GF-D8 (cell line): ENCODE data around the gene SCAPER.
A peak's percentile ranks its signal among the peaks of the same experiment; 100 is the strongest.
"Not testable (repeated sequence)": the region's sequence is repeated elsewhere in the genome, so short reads cannot be mapped to it uniquely, and the experiment has no call there.

ENCODE experiments used
- DNase-seq: peaks from one replicate; lab custom pipeline; 2025; lab: John Stamatoyannopoulos, UW

SCAPER gene

GRCh38 chr15:76576523-76577279 lies 328.4 kb downstream of the SCAPER start:
- DNase-seq, result no peak

GRCh38 chr15:76575679-76576078 lies 329.5 kb downstream of the SCAPER start:
- no peak for DNase-seq

GRCh38 chr15:76575274-76575673 lies 329.9 kb downstream of the SCAPER start:
- peak; percentile 69 for DNase-seq

DNA sequence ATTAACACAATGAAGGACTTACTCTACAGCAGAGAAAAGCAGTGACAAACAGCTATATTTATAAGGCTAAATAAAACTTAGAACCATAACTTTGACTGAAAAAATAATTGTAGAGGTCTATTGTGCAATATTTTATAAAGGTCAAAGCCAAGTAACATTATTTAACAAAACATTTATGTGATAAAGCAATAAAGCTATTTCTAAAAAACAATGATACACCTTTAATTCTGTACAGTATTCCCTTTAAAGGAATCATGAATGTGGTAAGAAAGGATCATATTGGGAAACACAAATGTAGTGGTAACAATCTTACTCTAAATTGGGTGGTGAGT lies 332.2 kb downstream of the SCAPER start:
- no peak for DNase-seq

GRCh38 chr15:76566276-76566675 lies 338.9 kb downstream of the SCAPER start:
- DNase-seq, result no peak

GRCh38 chr15:76565366-76565765 lies 339.8 kb downstream of the SCAPER start:
- DNase-seq, result no peak

DNA sequence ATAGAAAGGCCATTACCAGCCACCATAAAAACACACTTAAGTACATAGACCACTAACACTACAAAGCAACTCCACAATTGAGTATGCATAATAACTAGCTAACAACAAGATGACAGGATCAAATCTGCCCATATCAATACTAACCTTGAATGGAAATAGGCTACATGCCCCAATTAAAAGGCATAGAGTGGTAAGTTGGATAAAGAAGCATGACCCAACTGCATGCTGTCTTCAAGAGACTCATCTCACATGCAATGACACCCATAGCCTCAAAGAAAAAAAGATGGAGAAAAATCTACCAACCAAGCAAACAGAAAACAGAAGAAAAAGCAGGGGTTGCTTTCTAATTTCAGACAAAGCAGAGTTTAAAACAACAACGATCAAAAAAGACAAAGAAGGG lies 349.9 kb downstream of the SCAPER start:
- no peak for DNase-seq

GRCh38 chr15:76553564-76553963 lies 351.6 kb downstream of the SCAPER start:
- DNase-seq, result no peak

- DNase-seq, result no peak
Measured at GRCh38 chr15:76553102-76553501, 352.0 kb downstream of the SCAPER start.

DNA sequence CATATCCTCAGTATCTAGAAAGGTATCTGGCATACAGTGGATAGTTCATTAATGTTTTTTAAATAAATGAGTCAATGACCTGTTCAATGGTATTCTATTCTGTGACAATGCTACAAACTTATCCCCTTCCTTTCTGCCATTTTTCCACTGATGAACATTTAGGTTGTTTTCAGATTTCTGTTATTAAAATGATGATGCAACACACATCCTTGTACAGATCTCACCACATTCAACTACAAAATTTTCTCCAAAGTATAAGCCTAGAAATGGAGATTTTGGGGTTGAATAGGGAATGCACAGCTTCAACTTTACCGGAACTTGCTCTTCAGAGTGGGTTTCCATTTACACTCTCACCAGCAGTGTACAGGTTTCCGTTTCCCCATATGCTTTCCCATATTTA lies 358.3 kb downstream of the SCAPER start:
- no peak for DNase-seq

DNA sequence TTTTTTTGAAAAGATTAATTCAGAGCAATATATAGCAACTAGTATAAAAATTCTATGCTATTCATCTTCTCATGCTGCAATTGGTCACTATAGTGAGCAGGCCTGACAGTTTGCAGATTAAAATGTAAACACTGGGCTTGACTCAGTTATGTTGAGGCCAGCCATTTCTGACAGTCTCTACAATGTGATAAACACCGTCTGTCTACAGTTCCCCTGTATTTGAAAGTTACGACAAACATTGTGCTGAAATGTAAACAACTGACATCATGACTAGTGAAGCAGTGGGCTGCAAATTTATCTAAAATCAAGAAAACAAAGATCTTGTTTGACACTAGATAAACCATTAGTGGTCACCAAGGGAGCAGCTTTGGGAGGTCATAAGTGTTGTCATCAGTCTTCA lies 371.1 kb downstream of the SCAPER start:
- no peak for DNase-seq

- DNase-seq, result peak; percentile 26
Measured at GRCh38 chr15:76533060-76533820, 371.9 kb downstream of the SCAPER start.

DNA sequence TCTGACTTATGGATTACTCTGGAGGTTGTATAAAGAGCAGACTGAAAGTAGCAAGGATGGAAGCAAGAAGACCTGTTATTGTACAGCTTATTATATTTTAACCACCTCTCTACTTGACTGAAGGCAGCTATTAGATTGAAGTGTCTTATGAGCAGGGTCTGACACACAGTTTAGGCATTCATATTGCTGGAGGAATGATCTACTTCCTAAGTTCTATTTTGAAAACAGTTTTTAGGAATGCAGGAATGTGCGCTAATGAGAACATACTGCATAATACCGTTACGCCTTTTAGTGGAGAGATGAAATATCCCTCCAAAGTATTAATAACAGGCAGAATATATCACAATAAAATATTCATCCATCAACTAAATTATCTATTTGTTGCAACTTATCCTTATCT lies 375.2 kb downstream of the SCAPER start:
- no peak for DNase-seq

DNA sequence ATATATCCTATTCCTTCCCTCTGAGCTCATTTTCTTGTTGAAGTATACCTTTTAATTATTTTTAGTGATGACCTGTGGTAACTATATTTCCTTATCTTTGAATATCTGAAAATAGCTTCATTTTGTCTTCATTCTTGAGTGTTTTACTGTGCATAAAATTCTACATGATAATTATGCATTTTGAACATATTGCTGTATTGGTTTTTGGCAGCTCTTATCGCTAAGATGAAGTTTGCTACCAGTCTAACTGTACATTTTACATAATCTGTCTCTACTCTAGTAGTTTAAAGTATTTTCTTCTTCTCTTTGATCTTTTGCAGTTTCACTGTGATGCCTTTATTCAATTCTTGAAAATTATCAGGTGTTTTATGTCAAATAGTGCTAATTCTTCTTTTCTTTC lies 379.0 kb downstream of the SCAPER start:
- DNase-seq, result no peak

DNA sequence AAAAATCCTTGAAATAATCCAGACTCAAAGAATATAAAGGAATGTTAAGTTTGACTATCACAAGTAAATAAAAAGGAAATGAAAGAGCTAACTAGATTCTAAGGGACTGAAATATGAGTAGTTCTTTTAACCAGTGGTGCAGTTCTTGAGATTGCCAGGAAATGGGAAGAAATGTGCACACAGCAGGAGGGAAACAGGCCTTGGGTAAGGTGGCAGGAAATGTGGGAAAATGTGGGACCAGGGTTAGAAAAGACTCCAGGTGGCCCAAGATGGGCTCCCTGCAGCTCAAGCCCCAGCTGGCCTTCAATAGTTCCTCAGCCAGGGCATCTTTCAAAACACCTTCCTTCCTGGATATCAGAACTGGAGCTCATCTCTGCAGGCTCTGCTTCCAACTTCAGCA lies 387.2 kb downstream of the SCAPER start:
- DNase-seq, result no peak

GRCh38 chr15:76514282-76514681 lies 390.9 kb downstream of the SCAPER start:
- no peak for DNase-seq

- no peak for DNase-seq
Measured at GRCh38 chr15:76512971-76513370, 392.2 kb downstream of the SCAPER start.

DNA sequence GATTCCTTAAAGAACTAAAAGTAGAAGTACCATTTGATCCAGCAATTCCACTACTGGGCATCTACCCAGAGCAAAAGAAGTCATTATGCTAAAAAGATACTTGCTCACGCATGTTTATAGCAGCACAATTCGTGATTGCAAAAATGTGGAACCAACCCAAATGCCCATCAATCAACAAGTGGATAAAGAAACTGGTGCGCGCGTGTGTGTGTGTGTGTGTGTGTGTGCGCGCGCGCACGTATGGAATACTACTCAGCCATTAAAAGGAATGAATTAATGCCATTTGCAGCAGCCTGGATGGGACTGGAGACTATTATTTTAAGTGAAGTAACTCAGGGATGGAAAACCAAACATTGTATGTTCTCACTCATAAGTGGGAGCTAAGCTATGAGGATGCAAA lies 394.5 kb downstream of the SCAPER start:
- DNase-seq, result not testable (repeated sequence)

GRCh38 chr15:76503804-76504203 lies 401.3 kb downstream of the SCAPER start:
- no peak for DNase-seq

DNA sequence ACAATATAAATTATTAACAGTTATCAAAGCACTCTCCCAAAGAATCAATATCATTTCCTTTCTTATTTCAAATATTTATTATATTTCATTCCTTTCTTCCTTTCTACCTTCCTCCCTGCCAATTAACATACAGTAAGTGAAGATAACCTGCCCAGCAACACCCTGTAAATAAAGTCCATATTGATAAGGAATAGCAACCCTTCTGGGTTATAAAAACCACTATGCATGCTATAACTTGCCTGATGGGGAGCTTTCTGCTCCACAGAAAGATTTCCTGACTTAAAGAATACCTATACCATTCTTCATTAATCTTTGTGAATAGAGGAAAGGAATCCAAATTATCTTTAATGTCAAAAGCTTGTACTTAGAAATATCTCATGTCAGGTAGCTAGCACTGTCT lies 402.0 kb downstream of the SCAPER start:
- DNase-seq, result no peak

DNA sequence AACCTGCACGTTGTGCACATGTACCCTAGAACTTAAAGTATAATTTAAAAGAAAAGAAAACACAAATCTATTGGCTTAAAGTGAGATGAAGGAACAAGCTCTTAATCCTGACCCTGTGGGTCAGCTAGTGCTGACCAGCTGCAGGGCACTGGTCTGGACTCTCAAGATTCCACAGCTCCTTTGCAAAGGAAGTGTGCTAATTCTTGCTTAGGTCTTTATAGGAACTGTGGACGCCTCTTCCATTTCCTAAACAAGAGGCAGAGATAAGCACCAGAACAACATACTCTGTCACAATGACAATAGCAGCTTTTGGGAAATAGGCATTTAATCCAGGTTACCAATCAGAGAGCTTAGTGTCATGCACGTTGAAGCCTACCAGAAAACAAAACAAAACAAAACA lies 402.5 kb downstream of the SCAPER start:
- no peak for DNase-seq

GRCh38 chr15:76502185-76502584 lies 403.0 kb downstream of the SCAPER start:
- not testable (repeated sequence) for DNase-seq

GRCh38 chr15:76501726-76502125 lies 403.4 kb downstream of the SCAPER start:
- no peak for DNase-seq

DNA sequence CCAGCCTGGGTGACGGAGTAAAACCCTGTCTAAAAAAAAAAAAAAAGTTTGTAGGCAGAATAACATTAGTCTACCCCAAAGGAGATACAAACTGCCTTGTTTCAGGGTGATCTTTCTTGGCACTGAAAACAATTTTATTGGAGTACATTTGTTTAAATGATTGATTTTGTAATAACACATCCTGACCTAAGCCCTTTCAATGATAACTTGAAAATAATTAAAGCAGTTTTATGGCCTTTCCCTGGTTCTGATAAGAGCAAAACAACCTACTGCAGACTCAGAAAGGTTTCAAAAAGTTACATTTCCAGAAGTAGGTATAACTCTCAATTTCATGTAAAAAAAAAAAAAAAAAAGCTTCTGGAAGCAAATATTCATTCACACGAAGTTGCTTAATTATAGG lies 404.1 kb downstream of the SCAPER start:
- DNase-seq, result no peak
